HepG2 (cell line): ENCODE results near the gene USF2. TPM values are rescaled to one million over a fixed set of nuclear protein-coding genes. Genes with fewer than 3 reads are reported as not detected.
"Not testable (repeated sequence)": the region's sequence is repeated elsewhere in the genome, so short reads cannot be mapped to it uniquely, and the experiment has no call there.

Source experiments
- ATAC-seq: fragments of 200-7000 bp; cut with Tn5 transposase; 3 replicates; pipeline ENCODE4 v1.9.1; 2020; ENCODE audit warnings: mild to moderate bottlenecking, moderate library complexity
- BruUV-seq: library from RNA; stranded (reverse); fragments of 400-500 nt; replicated peaks from 2 replicates; lab custom pipeline; 2021; lab: Mats Ljungman, UMichigan
- CTCF ChIA-PET: fragments of 300-600 bp; formaldehyde crosslinking; extraction: SDS; loops from one replicate; lab custom pipeline; 2021; ENCODE audit warnings: low total read pairs, inconsistent platforms, low intra/inter-chr PET ratio; lab: Yijun Ruan, JAX
- POLR2A ChIA-PET: fragments of 350-600 bp; sonication (Branson Sonifier 250); formaldehyde crosslinking; loops from one replicate; lab custom pipeline; 2020; ENCODE audit warnings: antibody characterized with exemption, inconsistent platforms; lab: Yijun Ruan, JAX
- DNase-seq: peaks from one replicate; pipeline ENCODE4 v3.0.0-alpha.2; 2015; ENCODE audit warnings: low spot score
- FAIRE-seq: peaks from 3 replicates; lab custom pipeline; 2011; peaks lifted over from hg19 to GRCh38; lab: Jason Lieb, UNC
- H2AFZ ChIP-seq: one replicate; pipeline ENCODE4 v1.6.1; 2011; ENCODE audit warnings: low read length, inconsistent platforms
- H3K27ac ChIP-seq: fragments of 300-600 bp; 3 replicates; pipeline ENCODE4 v1.8.0; 2011; ENCODE audit warnings: mixed run types, mild to moderate bottlenecking, mixed read lengths, low read length, inconsistent platforms; ENCODE audit not compliant: insufficient read depth; ENCODE audit errors: extremely low read length
- H3K27me3 ChIP-seq, 2 experiments: fragments of 200-600 bp in 1 of 2; 2 replicates in 1 of 2; 3 replicates in 1 of 2; pipeline versions ENCODE4 v1.6.0 to v1.8.0; 2011; ENCODE audit warnings: low read length in 2 of 2, mild to moderate bottlenecking in 2 of 2, moderate library complexity in 2 of 2, inconsistent platforms in 1 of 2; ENCODE audit not compliant: insufficient read depth in 2 of 2, control insufficient read depth in 1 of 2
- H3K36me3 ChIP-seq, 2 experiments: fragments of 200-600 bp in 1 of 2; replicated peaks in 1 of 2; 2 replicates in 1 of 2; 3 replicates in 1 of 2; pipeline versions ENCODE4 v1.5.1 to v1.8.0; 2011; ENCODE audit warnings: low read length in 2 of 2, inconsistent platforms in 1 of 2; ENCODE audit not compliant: insufficient read depth in 2 of 2, control insufficient read depth in 1 of 2
- H3K4me1 ChIP-seq: 2 replicates; pipeline ENCODE4 v1.5.1; 2012; ENCODE audit warnings: low read length, inconsistent platforms; ENCODE audit not compliant: insufficient read depth
- H3K4me2 ChIP-seq: 2 replicates; pipeline ENCODE4 v1.6.0; 2011; ENCODE audit warnings: low read depth, low read length, inconsistent platforms
- H3K4me3 ChIP-seq, 3 experiments: fragments of 200-600 bp in 1 of 3; sonication (generic), shearing (Covaris generic) in 1 of 3; replicated peaks in 1 of 3; 2 replicates each; pipeline ENCODE4 v1.5.1; 2011 to 2016; ENCODE audit warnings: low read length in 3 of 3, inconsistent platforms in 2 of 3, low read depth in 2 of 3, mild to moderate bottlenecking in 2 of 3, control low read depth in 1 of 3, mixed read lengths in 1 of 3; ENCODE audit not compliant: insufficient read depth in 1 of 3
- H3K79me2 ChIP-seq: one replicate; pipeline ENCODE4 v1.6.1; 2011; ENCODE audit warnings: low read length, inconsistent platforms; ENCODE audit not compliant: insufficient read depth
- H3K9ac ChIP-seq: 2 replicates; pipeline ENCODE4 v1.6.0; 2011; ENCODE audit warnings: mild to moderate bottlenecking, low read depth, low read length, inconsistent platforms; ENCODE audit not compliant: insufficient read depth
- H3K9me3 ChIP-seq: 2 replicates; pipeline ENCODE4 v1.5.1; 2012; ENCODE audit warnings: mild to moderate bottlenecking, low read length
- H4K20me1 ChIP-seq: 2 replicates; pipeline ENCODE4 v1.6.0; 2011; ENCODE audit warnings: inconsistent platforms, mild to moderate bottlenecking, low read length, moderate library complexity; ENCODE audit not compliant: insufficient read depth
- CEBPB ChIP-seq: IDR thresholded peaks from 2 replicates; pipeline ENCODE4 v1.6.1; 2011; ENCODE audit warnings: low read depth, low read length, improper control_type of control experiment, borderline replicate concordance
- NR2F1 ChIP-seq, 2 experiments: fragments of 450-650 bp in 1 of 2; formaldehyde crosslinking in 1 of 2; IDR thresholded peaks; 2 replicates each; pipeline versions ENCODE4 v1.5.0 to v1.6.1; 2016 to 2020; ENCODE audit warnings: mild to moderate bottlenecking in 1 of 2, missing compliant biosample characterization in 1 of 2, missing genetic modification reagents in 1 of 2, moderate library complexity in 1 of 2
- NR2F6 ChIP-seq, 2 experiments: IDR thresholded peaks; 2 replicates each; pipeline ENCODE4 v1.6.1; 2016; ENCODE audit warnings: antibody characterized with exemption in 1 of 2, mild to moderate bottlenecking in 1 of 2
- PHF5A ChIP-seq: IDR thresholded peaks from one replicate; pipeline ENCODE4 v1.6.1; 2018; ENCODE audit warnings: low read depth, missing genetic modification reagents; ENCODE audit not compliant: unreplicated experiment
- RARA ChIP-seq: IDR thresholded peaks from 2 replicates; pipeline ENCODE4 v1.6.1; 2016; ENCODE audit warnings: missing genetic modification reagents, missing compliant biosample characterization
- ZBTB38 ChIP-seq: sonication (generic); formaldehyde crosslinking; IDR thresholded peaks from 2 replicates; pipeline ENCODE4 v1.5.1; 2020; ENCODE audit warnings: mild to moderate bottlenecking, missing genetic modification reagents
- ZMYM2 ChIP-seq: sonication (generic); formaldehyde crosslinking; IDR thresholded peaks from 2 replicates; pipeline ENCODE4 v1.8.0; 2022; ENCODE audit warnings: mild to moderate bottlenecking, missing genetic modification reagents
- WGBS: methylation state at CpG from one replicate; pipeline ENCODE4 v1.1.6; 2017; ENCODE audit warnings: low lambda C conversion rate; 5-methylcytosine and 5-hydroxymethylcytosine counted together
- in situ Hi-C: cut with HindIII; loops from 2 replicates; pipeline ENCODE4 v1.10.0; 2017; ENCODE audit warnings: low pct_unique_long_range_greater_than_20kb; ENCODE audit not compliant: extremely low pct_ligation_motif_present
- intact Hi-C: fragments of 100-400 bp; cut with micrococcal nuclease; formaldehyde crosslinking; loops from one replicate; pipeline ENCODE4 v1.10.0; 2022; ENCODE audit not compliant: unreplicated experiment
- polyA plus RNA-seq, 8 experiments: library from polyadenylated mRNA; depleted of rRNA in 3 of 8; stranded (reverse) in 7 of 8; unstranded in 1 of 8; fragments of >200 nt; fragmentation: Illumina TruSeq in 4 of 8; extraction: Trizol in 4 of 8; gene quantifications; 2 replicates each; pipeline versions ENCODE4 v1.2.1 to v1.2.3, GENCODE V29; 2011 to 2016; ENCODE audit warnings: low read depth in 4 of 8, missing spikeins in 1 of 8, mixed read lengths in 1 of 8; ENCODE audit not compliant: insufficient read depth in 1 of 8
- total RNA-seq, 5 experiments: library from RNA; depleted of rRNA; stranded (reverse); fragments of >200 nt; fragmentation: Illumina TruSeq; extraction: Trizol; gene quantifications; 2 replicates each; pipeline ENCODE4 v1.2.3, GENCODE V29; 2016; ENCODE audit warnings: low read depth in 1 of 5
- TF ChIP-seq, protein P1 (sequence below): sonication (generic); formaldehyde crosslinking; IDR thresholded peaks from 2 replicates; pipeline ENCODE4 v1.8.0; 2022; ENCODE audit warnings: mild to moderate bottlenecking, missing genetic modification reagents

The USF2 gene
- total and polyA plus RNA-seq, 2 of the 13 experiments (the other 11 are each of a cell fraction or from before 2014, with no cell fraction given) = 54.9 to 106 TPM

- TF ChIP-seq ZMYM2 (peak; percentile 57; the same call in 1 of the 2 replicates), NR2F6 (IDR thresholded peaks at IDR 0.05) (peak; percentile 64), NR2F6 (CRISPR knock-in tag; IDR thresholded peaks at IDR 0.05) (peak; percentile 72), NR2F1 (CRISPR knock-in tag; IDR thresholded peaks at IDR 0.05) (peak in 1 of 2 experiments; percentile 43; a peak in 1 of 4 replicates), PHF5A (no peak), RARA (0 out of 2 replicates have a peak, but pooled peaks have one; percentile 18), ZBTB38 (CRISPR knock-in tag) (0 out of 2 replicates have a peak, but pooled peaks have one; percentile 26)
Observed at GRCh38 chr19:35284153-35285094, 15.7 kb downstream of the USF2 start (continued).

DNA sequence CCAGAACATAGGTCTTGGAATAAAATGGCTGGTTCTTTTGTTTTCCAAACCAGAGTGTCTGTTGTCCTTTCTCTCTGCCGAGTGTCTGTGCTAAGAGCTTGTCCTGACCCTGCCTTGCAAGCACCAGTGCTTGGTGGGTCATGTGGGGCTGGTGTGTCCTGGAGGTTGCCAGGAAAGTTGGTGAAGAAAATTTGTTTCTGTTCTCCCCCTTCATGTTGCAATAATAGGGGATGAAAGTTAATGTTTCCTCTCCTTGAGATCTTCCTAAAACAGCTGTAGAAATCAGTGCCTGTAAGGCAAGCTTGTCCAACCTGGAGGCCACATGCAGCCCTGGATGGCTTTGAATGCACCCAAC is 16.3 kb downstream of the USF2 start:
- 18% methylated on average over 1 of the region's 1 CpG for WGBS
- Histone ChIP-seq H3K79me2 (no peaks in the 10 kb centered on the region), H3K4me1 (peaks cover 73% of the 10 kb centered on the region), H3K27me3 (peaks cover 0 to 6% of the 10 kb centered on the region in 2 experiments; a peak in 1 of 5 replicates), H3K27ac (peak overlapping the region; percentile 40), H3K9ac (no peak overlapping the region), H3K4me3 (peak overlapping the region in 1 of 3 experiments; percentile 35; a peak in 1 of 6 replicates), H4K20me1 (no peaks in the 10 kb centered on the region), H3K9me3 (no peaks in the 10 kb centered on the region), H3K36me3 (no peaks in the 10 kb centered on the region), H3K4me2 (peak overlapping the region; percentile 87; the same call in 1 of the 2 replicates), H2AFZ (no peak overlapping the region)
- DNase-seq (no peak), FAIRE-seq (no peak), ATAC-seq (no peak)
- in situ Hi-C loops = no loop called here
- intact Hi-C loops = no loop called here
- BruUV-seq = no TSS peak
- ChIA-PET CTCF (no interaction called here), POLR2A (no interaction called here)
- TF ChIP-seq, protein P1, sequence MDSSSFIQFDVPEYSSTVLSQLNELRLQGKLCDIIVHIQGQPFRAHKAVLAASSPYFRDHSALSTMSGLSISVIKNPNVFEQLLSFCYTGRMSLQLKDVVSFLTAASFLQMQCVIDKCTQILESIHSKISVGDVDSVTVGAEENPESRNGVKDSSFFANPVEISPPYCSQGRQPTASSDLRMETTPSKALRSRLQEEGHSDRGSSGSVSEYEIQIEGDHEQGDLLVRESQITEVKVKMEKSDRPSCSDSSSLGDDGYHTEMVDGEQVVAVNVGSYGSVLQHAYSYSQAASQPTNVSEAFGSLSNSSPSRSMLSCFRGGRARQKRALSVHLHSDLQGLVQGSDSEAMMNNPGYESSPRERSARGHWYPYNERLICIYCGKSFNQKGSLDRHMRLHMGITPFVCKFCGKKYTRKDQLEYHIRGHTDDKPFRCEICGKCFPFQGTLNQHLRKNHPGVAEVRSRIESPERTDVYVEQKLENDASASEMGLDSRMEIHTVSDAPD (CRISPR knock-in tag) = no peak
- TF ChIP-seq CEBPB = 0 out of 2 replicates have a peak, but pooled peaks have one; percentile 2

DNA sequence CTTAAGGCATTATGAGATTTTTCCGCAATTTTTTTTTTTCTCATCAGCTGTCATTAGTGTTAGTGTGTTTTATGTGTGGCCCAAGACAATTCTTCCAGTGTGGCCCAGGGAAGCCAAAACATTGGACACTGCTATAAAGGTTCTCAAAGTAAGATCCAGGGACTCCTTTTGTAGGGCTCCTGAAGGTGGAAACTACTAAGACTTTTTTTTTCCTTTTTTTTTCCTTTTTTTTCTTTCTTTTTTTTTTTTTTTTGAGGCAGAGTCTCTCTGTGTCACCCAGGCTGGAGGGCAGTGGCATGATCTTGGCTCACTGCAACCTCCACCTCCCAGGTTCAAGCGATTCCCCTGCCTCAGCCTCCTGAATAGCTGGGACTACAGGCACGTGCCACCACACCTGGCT is 16.7 kb downstream of the USF2 start:
- H3K4me3 ChIP-seq, H2AFZ ChIP-seq, CTCF ChIA-PET, ATAC-seq, FAIRE-seq, H3K9ac ChIP-seq, H3K4me2 ChIP-seq, POLR2A ChIA-PET, H4K20me1 ChIP-seq, H3K79me2 ChIP-seq, H3K27me3 ChIP-seq, BruUV-seq, intact Hi-C loops, DNase-seq, H3K9me3 ChIP-seq, H3K36me3 ChIP-seq, in situ Hi-C loops: not testable (repeated sequence)
- Histone ChIP-seq H3K4me1 (peaks cover 73% of the 10 kb centered on the region), H3K27ac (peak overlapping the region; percentile 40)
- 73% methylated on average over 3 of the region's 3 CpGs for WGBS
